Measurements from ENCODE around the gene HUNK. TPM values are rescaled to one million over a fixed set of nuclear protein-coding genes. Genes with fewer than 3 reads are reported as not detected.

The HUNK gene
- total RNA-seq, 1 donor from 2014 or later = 41.9 TPM

DNA sequence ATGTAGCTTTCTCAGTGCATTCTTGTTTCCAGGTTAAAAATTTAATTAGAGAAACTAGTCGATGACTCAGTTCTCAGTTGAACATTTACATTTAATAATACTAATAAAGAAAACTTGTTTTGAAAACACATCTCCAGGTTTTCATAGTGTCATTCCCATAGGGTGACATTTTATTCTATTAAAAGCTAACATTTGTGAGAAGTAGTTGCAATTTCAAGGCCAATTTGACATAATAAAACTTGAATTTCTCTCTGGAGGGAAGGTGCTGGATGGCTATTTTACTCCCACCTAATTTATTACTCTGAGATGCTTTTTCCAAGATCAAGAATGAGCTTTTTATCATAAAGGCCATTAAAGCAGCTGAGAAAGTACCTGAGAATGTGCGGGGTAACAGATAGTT, 16.6 kb downstream of the HUNK start:
- no peak for DNase-seq (ENCODE audit: low spot score, unreplicated experiment)
- Mint-ChIP-seq H3K4me1 (ENCODE audit: low read depth) (peaks cover 24% of the 10 kb centered on the region), H3K36me3 (ENCODE audit: insufficient read depth) (peaks cover 5% of the 10 kb centered on the region), H3K9me3 (ENCODE audit: low read depth) (no peaks in the 10 kb centered on the region), H3K4me3 (ENCODE audit: low read depth) (no peak overlapping the region), H3K27ac (peak overlapping the region; percentile 85), H3K27me3 (no peaks in the 10 kb centered on the region)
- TF ChIP-seq, protein P1, sequence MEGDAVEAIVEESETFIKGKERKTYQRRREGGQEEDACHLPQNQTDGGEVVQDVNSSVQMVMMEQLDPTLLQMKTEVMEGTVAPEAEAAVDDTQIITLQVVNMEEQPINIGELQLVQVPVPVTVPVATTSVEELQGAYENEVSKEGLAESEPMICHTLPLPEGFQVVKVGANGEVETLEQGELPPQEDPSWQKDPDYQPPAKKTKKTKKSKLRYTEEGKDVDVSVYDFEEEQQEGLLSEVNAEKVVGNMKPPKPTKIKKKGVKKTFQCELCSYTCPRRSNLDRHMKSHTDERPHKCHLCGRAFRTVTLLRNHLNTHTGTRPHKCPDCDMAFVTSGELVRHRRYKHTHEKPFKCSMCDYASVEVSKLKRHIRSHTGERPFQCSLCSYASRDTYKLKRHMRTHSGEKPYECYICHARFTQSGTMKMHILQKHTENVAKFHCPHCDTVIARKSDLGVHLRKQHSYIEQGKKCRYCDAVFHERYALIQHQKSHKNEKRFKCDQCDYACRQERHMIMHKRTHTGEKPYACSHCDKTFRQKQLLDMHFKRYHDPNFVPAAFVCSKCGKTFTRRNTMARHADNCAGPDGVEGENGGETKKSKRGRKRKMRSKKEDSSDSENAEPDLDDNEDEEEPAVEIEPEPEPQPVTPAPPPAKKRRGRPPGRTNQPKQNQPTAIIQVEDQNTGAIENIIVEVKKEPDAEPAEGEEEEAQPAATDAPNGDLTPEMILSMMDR (IDR thresholded peaks at IDR 0.05; ENCODE audit: unreplicated experiment) = no peak

DNA sequence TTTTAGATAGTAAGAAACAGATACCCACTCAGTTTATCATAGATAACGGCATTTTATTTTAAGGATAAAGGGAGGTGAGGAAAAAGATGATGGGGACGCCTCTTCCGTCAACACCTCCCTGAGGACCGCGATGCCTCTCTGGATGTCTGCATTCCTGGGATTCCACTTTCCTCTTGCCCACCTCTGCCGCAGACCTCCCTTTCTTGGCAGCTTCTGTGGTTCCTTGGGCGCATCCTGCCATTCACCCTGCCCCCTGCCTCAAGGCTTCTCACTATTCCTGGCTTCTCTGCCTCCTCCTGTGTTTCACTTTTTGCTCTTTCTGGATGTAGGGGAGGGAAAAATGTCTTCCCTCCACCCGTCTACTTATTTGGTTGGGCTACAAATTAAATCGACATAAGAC, 19.9 kb downstream of the HUNK start:
- Mint-ChIP-seq H3K27me3 (no peaks in the 10 kb centered on the region), H3K4me1 (ENCODE audit: low read depth) (peaks cover 45% of the 10 kb centered on the region), H3K27ac (no peak overlapping the region), H3K36me3 (ENCODE audit: insufficient read depth) (peaks cover 2% of the 10 kb centered on the region), H3K4me3 (ENCODE audit: low read depth) (no peak overlapping the region), H3K9me3 (ENCODE audit: low read depth) (no peaks in the 10 kb centered on the region)
- TF ChIP-seq, protein P1 (IDR thresholded peaks at IDR 0.05; ENCODE audit: unreplicated experiment) = no peak
- DNase-seq (ENCODE audit: low spot score, unreplicated experiment) = no peak

DNA sequence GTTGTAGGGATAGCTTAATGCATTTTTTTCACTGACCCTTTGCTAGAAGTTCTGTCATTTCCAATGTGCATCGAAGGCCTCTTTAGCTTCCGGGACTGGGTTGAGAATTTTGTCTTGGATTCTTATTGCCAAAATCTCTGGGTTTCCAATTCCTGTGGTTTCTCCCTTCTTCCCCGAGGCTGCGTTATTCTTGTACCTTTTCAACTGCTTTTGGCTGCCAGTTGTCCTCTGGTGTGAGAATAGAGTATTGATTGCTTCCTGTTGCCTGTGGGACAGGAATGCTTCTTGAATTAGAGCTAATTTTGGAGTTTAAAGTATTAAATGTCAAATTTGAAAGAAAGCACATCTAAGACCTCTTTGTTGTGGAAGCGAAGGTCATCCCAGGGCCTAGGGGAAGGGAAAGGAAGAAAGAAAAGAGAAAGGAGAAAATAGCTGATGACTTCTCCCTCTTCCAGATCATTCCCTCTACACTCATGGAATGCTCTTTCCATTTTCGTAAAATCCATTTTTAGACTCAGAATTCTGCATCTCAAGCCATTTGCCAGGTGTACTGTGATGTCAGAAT, 21.1 kb downstream of the HUNK start:
- no peaks in the 10 kb centered on the region for H3K9me3 Mint-ChIP-seq (ENCODE audit: low read depth)
- H3K36me3 Mint-ChIP-seq (ENCODE audit: insufficient read depth) = peaks cover 2% of the 10 kb centered on the region
- H3K4me1 Mint-ChIP-seq (ENCODE audit: low read depth) = peaks cover 50% of the 10 kb centered on the region
- no peaks in the 10 kb centered on the region for H3K27me3 Mint-ChIP-seq
- H3K27ac Mint-ChIP-seq = peak overlapping the region; percentile 89
- H3K4me3 Mint-ChIP-seq (ENCODE audit: low read depth) = no peak overlapping the region
- TF ChIP-seq, protein P1 (IDR thresholded peaks at IDR 0.05; ENCODE audit: unreplicated experiment) = no peak
- no peak for DNase-seq (ENCODE audit: low spot score, unreplicated experiment)

DNA sequence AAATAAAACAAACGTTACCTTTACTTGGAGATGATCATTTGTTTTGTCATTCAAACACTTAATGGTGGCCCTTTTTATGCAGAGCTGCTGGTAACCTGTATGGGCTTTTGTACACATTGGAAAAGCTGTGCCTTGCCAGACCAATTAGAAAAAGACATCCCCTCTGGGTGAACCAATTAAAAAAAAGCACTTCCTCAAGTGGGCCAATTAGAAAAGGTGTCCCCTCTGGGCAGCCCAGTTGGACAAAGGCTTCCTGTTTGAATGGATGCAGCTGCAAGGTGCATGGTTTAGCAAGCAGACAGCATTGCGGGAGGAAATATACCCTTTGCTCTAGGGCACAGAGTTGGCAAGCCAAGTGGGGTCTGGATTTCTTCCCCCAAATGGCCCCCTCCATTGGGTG, 21.6 kb downstream of the HUNK start:
- Mint-ChIP-seq H3K4me1 (ENCODE audit: low read depth) (peaks cover 52% of the 10 kb centered on the region), H3K4me3 (ENCODE audit: low read depth) (no peak overlapping the region), H3K36me3 (ENCODE audit: insufficient read depth) (peaks cover 2% of the 10 kb centered on the region), H3K27ac (peak overlapping the region; percentile 89), H3K9me3 (ENCODE audit: low read depth) (no peaks in the 10 kb centered on the region), H3K27me3 (no peaks in the 10 kb centered on the region)
- TF ChIP-seq, protein P1 (IDR thresholded peaks at IDR 0.05; ENCODE audit: unreplicated experiment) = no peak
- no peak for DNase-seq (ENCODE audit: low spot score, unreplicated experiment)

DNA sequence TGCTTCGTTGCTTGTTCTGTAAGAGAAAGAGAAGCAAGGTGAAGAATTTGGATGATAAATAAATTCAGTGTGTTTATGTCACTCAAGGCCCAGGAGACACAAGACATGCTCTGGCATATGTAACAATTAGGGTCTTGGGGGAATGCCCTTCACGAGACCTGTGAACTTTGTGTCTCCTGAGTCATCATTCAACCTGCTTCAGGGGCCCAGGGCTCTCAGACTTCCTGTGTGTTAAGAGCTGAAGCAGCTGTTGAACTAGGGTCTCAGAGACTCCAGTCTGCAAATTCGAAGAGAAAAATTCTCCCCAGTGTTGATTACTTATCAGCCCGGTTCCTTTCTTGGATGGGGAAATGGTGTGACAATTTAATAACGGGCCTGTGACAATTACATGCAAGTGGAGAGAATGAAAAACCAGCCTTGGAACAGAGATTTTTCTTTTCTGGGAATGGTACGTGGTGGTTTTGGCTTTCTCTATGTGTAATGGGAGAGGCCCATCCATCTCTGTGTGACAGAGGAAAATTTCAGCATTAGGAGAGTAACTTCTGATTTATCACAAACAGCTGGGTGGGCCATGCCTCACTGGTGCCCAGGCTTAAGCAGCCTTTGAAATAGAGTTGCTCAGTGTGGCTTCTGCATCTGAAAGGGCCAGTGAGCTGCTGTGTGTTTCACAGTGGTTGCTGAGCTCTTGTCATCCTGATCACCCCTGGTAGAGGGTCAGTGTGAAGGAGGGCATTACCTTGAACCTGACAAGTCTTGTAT, 22.4 kb downstream of the HUNK start:
- Mint-ChIP-seq H3K27me3 (no peaks in the 10 kb centered on the region), H3K4me3 (ENCODE audit: low read depth) (no peak overlapping the region), H3K36me3 (ENCODE audit: insufficient read depth) (peaks cover 2% of the 10 kb centered on the region), H3K27ac (peak overlapping the region; percentile 89), H3K4me1 (ENCODE audit: low read depth) (peaks cover 60% of the 10 kb centered on the region), H3K9me3 (ENCODE audit: low read depth) (no peaks in the 10 kb centered on the region)
- TF ChIP-seq, protein P1 (IDR thresholded peaks at IDR 0.05; ENCODE audit: unreplicated experiment) = no peak
- no peak for DNase-seq (ENCODE audit: low spot score, unreplicated experiment)

Data from progenitor cell of endocrine pancreas (in vitro differentiated cells).